ENCODE measurements around the gene OCRL.

Gene OCRL

GRCh38 chrX:129590596-129590995 is 50.5 kb downstream of the OCRL start:
- DNase-seq, result no peak

GRCh38 chrX:129593137-129593536 is 53.1 kb downstream of the OCRL start:
- peak in 1 of 2 experiments; percentile 16 for DNase-seq

GRCh38 chrX:129594781-129595180 is 54.7 kb downstream of the OCRL start:
- no peak for DNase-seq

- DNase-seq, result no peak
Measured at GRCh38 chrX:129596077-129596476, 56.0 kb downstream of the OCRL start.

- DNase-seq, result no peak
Measured at GRCh38 chrX:129597905-129598304, 57.8 kb downstream of the OCRL start.

GRCh38 chrX:129599499-129599898 is 59.4 kb downstream of the OCRL start:
- DNase-seq, result no peak

- no peak for DNase-seq
Measured at GRCh38 chrX:129599996-129600395, 59.9 kb downstream of the OCRL start.

- peak in 1 of 2 experiments; percentile 6 for DNase-seq
Measured at GRCh38 chrX:129600981-129601424, 60.9 kb downstream of the OCRL start.

- peak in 1 of 2 experiments; percentile 63 for DNase-seq
Measured at GRCh38 chrX:129606918-129607317, 66.9 kb downstream of the OCRL start.

GRCh38 chrX:129608496-129608895 is 68.4 kb downstream of the OCRL start:
- DNase-seq, result no peak

- DNase-seq, result no peak
Measured at GRCh38 chrX:129609395-129609794, 69.3 kb downstream of the OCRL start.

GRCh38 chrX:129612396-129612795 is 72.3 kb downstream of the OCRL start:
- DNase-seq, result no peak

GRCh38 chrX:129613596-129613995 is 73.5 kb downstream of the OCRL start:
- no peak for DNase-seq

GRCh38 chrX:129614481-129615255 is 74.6 kb downstream of the OCRL start:
- no peak for DNase-seq

GRCh38 chrX:129617420-129617819 is 77.4 kb downstream of the OCRL start:
- DNase-seq, result no peak

- no peak for DNase-seq
Measured at GRCh38 chrX:129618997-129619396, 78.9 kb downstream of the OCRL start.

GRCh38 chrX:129622757-129623301 is 82.8 kb downstream of the OCRL start:
- DNase-seq, result no peak

- DNase-seq, result no peak
Measured at GRCh38 chrX:129626026-129626425, 86.0 kb downstream of the OCRL start.

GRCh38 chrX:129629837-129630236 is 89.8 kb downstream of the OCRL start:
- no peak for DNase-seq

- no peak for DNase-seq
Measured at GRCh38 chrX:129631849-129632248, 91.8 kb downstream of the OCRL start.

- DNase-seq, result peak in 1 of 2 experiments; percentile 33
Measured at GRCh38 chrX:129632443-129632842, 92.4 kb downstream of the OCRL start.

- DNase-seq, result peak in 1 of 2 experiments; percentile 22
Measured at GRCh38 chrX:129634541-129634940, 94.5 kb downstream of the OCRL start.

GRCh38 chrX:129636175-129636681 is 96.2 kb downstream of the OCRL start:
- DNase-seq, result no peak
